Activated CD8-positive, alpha-beta memory T cell treated with anti-CD3 and anti-CD28 coated beads, Interleukin-2, amount 50 U/mL, for 24 hours (primary cell): Measurements from ENCODE around the gene KCTD8.
"Not testable (repeated sequence)": the region's sequence is repeated elsewhere in the genome, so short reads cannot be mapped to it uniquely, and the experiment has no call there.

Experiments
- DNase-seq: peaks from one replicate; pipeline ENCODE4 v3.0.0-alpha.2; 2020; ENCODE audit errors: extremely low read depth

The KCTD8 gene

DNA sequence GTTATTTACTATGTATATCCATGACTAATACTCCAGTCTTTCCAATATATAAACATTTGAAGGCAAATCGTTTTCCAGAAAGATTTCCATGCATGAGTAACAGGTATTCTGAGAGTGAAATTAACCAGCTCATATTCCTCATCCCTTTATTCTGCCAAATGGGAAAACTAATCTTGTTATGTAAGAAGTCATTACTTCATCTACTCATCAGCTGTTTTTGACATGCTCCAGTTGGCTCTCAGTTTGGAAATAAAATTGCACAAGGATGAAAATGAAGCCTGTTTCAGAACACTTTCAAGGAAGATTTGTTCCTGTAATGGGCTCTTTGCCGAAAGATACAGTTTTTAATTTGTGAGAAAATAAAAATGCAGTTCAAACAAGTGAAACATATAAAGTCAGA, 121.9 kb downstream of the KCTD8 start:
- no peak for DNase-seq

DNA sequence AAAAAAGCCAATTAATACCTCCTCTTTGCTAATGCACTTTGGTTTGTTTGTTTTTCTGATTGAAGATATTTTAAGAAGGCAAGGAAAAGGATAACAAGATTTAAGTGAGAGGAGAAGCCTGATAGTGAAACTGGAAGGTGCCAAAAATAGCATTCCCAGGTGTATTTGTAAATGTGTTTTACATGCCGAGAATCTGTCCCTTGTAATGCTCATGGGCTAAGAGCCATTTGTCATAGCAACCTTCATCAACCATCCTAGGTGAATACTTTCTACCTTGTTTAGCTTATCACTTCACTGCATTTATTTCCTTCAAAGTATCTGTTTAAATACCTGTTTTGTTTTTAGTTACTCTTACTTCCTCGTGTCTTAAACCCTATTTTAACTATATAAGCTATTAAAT, 127.8 kb downstream of the KCTD8 start:
- no peak for DNase-seq

DNA sequence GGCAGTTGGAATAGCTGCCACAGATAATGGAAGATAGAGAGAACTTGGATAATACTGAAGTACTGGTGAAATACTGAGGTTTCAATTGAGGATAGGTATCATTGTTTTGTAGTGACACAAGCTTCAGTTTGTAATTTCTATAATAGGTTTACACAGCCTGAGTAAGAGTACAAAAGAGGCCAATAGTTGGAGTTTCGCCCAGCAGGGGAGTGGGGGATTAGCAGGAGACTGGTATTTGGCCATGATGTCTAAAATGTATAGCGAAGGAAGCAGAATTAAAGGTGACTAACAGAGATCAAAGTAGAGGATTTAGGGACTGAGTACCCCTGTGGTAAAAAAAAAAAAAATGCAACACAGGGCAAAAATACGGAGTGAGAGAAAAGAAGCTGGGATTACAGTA, 129.5 kb downstream of the KCTD8 start:
- DNase-seq: no peak

DNA sequence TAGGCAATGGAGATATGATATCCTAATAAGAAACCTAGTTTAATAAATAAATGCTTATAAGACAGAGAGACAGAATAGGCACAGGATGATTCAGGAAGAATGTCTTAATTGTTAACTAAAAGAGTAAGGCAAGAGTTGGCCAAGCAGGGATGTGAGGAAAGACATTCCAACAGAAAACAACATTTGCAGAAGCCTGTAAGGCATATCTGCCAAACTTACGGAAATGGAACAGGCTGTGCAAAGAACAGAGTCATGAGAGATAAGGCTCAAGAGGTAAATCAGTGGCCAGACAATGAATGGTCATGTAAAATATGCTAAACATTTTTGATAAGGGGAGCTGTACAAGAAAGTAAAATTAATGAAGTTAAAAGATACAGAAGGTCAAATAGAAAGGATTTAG, 134.9 kb downstream of the KCTD8 start:
- DNase-seq: no peak

DNA sequence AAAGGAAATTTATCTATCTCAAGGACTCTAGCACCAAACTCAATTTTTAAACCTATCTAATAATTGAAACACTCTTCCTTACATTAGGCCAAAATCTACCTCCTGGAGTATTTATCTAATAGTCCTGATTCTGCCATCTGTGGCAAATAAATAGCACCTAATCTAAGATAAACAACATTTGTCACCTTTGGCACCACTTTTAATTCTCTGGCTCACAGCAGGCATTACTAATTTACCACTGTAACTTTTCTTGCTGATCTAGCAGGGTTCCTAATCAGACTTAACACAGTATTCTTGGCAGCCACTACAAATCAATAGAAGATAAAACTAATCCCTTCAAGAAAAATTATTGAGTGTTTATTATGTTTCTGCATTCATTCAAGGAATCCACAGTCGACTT, 161.1 kb downstream of the KCTD8 start:
- no peak for DNase-seq

DNA sequence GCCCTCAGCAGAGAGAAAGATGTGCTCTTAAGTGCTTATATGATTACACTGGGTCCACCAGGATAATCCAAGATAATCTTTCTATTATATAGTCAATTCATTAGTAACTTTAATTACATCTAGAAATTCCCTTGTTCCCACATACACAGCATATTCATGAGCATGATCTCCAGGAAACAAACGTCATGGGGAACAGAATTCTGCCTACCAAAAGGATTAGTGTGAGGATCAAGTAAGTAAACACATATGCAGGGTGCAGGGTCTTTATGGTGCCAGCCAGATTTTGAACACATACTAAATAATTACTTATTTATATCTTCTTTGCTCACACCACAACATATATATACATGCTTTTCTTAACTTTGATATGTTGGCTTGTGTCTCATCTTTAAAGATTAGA, 169.1 kb downstream of the KCTD8 start:
- DNase-seq: no peak

DNA sequence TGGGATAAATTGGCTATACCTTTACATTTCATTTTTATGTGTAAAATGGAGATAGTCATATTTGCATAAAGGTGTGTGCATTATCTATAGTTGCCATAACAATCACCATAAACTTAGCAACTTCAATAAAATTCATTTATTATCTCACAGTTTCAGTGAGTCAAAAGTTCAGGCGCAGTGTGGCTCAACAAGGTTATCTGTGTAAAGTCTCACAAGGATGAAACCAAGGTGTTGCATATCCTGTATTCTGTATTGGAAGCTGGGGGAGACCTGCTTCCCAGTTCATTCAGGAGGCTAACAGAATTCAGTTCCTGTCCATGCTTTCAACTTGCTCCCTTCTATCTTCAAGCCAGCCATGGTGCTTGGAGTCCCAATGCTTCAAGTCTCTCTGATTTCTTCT, 169.5 kb downstream of the KCTD8 start:
- DNase-seq: no peak

DNA sequence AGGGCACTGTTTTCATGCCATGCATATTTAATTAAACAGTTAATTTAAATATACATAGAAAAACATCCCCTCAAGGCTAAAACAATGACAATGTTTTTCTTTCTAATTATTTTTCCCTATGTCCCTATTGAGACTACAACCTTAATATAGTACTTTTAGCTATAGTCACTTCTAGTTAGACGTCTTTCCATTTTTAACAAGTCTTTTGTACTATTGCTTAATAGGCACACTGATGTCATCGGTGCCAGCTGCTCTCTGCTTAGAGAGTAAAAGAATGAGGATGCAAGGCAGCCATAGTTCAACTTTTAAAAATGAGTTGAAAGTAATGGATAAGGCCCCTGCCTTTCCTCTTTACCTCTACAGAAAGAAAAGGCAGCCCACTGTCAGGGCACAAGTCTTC, 191.1 kb downstream of the KCTD8 start:
- DNase-seq: no peak

DNA sequence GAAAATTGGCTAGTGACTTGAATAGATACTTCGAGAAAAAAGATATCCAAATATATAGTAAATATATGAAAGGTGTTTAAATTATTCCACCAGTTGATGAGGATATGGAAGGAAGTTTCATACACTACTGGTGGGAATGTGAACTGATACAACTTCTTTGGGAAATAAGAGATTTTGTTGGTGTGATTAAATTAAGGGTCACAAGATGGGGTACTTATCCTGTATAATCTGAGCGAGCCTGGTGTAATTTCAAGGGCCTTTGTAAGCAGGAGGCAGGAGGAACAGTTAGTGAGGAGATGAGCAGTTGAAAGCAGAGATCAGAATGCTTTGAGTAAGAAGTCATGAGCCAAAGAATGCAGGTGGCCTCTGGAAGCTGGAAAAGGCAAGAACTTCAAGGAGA, 192.2 kb downstream of the KCTD8 start:
- no peak for DNase-seq

DNA sequence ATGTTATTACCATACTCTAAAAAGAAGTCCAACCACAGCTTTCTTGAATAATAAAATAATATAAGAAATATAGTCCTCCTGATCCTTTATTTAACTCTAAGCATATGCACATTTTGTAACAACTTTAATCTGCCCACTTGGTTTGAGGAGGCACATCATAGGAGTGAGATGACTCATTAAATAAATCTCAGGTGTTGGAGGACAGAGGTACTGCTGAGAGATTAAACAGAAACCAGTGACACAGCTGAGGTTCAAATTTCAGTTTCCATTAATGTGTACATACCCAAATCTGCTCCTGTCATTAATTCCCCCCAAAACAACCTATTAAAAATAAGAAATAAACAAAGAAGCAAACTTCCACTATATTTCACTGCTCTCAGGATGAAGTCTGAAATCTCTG, 211.0 kb downstream of the KCTD8 start:
- no peak for DNase-seq

DNA sequence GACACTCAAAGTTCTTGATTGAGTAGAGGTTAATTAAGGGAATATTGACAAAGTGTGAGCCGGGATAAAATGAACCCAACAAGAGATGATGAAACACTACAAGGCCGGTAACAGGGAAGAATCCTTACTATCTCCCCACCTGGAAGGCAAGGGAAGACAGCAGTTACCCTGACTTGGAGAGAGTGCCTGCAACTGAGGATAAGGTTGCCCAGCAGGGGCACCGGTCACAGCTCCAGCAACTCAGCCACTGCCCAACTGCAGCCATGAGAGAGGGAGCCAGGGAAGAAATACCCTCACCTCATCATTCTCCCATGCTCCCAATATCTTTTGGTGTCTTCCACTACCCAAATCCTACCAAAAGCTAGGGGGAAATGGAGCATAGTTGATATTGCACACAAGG, 212.7 kb downstream of the KCTD8 start:
- no peak for DNase-seq

DNA sequence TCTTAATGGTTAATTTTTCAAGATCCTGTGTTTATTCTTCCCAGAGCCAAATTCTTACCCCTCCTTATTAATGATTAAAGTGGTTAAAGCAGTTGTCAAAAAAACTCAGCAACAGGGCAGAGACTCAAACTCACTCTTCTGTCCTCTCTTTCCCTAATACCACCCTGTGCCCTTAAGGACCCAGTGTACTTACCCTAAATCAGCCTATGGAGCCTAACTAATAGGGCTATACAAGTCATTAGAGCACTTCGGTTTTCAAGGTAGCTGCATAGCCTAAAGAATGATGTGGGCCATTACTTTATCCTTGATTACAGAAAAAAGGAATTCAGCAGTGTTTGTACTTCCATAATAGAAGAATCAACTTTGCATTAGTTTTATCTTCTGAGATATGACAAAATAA, 216.3 kb downstream of the KCTD8 start:
- DNase-seq: no peak

DNA sequence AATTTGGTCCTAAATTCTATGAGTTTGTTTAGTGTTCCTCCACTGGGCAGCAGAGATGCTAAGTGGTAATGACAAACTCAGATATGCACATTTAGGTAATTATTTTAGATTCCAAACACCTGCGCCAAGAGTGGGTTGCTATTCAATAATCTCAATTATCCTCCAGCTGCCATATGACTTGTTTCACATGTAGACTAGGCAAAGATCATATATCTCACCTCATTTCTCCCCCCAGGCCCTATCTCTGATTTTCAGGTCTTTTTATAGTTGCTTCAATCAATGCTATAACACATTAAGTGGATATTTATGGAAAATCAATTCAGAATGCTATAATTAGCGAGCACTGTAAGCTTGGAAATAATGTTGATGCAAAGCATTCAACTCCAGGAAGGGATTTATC, 217.6 kb downstream of the KCTD8 start:
- DNase-seq: no peak

DNA sequence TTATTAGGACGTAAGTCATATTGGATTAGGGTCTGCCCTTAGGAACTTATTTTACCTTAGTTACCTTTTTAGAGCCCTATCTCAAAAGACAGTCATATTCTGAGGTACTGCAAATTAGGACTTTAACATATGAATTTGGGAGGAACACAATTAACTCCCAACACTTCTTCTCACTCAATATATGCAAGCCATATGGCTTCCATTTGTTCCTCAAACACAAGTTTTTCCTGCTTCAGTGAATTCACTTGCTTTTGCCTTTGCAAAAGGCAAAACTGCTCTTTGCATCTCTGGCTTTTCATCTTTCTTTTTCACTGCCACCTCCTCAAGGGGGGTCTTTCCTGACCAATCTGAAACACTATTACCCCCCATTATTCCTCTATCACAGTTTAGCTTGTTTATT, 220.3 kb downstream of the KCTD8 start:
- DNase-seq: no peak

DNA sequence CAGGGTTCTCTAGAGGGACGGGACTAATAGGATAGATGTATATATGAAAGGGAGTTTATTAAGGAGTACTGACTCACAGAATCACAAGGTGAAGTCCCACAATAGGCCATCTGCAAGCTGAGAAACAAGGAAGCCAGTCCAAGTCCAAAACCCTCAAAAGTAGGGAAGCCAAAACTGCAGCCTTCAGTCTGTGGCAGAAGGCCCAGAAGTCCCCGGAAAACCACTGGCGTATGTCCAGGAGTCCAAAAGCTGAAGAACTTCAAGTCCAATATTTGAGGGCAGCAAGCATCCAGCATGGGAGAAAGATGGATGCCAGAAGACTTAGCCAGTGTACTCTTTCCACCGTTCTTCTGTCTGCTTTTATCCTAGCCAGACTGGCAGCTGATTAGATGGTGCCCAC, 227.2 kb downstream of the KCTD8 start:
- no peak for DNase-seq

DNA sequence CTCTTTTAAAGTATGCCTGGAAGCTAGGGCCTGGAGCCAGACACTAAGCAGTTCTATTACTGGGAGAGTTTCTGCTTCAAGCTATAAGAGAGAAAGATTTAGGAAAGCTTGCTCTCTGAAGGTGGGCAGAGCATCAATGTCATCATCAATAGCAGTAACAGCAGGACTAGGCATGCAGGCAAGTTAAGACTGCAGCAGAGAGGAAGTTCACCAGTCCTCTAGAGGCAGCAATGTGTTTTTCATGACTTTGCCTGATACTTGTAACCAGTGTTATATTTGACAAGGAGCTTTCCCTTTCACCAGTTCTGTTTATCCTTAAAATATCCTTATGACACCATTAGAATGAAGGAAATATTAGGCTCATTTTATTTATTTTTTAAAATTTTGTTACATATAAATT, 237.9 kb downstream of the KCTD8 start:
- no peak for DNase-seq

DNA sequence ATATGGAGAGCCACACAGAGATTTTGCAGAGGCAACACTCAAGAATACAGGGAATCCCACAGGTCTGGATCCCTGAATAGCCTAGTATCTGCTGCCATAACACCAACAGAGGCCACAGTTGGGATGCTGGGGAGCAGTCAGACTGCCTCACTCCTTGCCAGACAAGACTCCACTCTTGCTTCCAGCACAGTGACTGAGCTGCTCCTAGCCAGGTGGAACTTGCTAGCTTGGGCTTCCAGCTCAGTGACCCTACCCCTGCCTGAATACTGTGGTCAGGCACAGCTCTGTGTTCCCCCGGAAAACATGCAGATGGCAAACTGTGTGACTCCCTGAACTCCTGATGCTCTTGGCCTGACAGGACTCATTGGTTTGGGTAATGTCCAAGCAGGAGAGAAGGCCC, 251.8 kb downstream of the KCTD8 start:
- no peak for DNase-seq

DNA sequence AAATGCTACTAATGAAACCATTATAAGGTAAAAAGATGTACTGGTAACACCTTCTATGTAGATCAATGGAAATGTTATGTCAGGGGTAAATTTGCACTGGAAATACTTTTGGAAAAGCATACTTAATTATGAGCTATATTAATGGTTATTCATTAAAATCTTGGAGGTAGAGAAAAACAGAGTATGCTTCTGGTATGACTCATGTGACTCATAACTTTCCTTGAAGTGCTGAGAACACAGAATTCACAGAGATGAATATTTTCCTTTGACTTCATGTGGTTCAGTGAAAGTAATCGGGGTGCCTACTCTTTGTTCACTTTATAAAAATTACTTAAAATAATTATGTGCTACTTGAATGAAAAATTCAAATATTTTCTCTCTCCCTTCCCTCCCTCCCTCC, 254.2 kb downstream of the KCTD8 start:
- DNase-seq: no peak

DNA sequence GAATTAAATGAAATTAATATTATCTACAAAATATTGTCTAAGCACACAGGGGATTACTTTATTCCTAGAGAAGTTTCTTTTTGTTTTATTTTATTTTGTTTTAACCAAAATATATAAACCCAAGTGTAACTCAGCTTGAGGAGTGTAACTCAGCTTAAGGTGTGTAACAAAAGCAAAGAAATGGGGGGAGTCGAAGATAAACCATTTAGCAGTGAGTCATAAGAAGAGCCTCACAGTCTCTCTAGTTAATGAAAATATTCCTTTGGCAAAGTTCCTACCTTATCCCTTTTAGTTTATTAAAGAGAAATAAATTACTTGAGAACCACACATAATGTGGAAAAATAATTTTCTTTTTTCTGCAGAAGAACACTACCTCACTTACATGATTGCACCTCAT, 261.8 kb downstream of the KCTD8 start:
- DNase-seq: no peak

DNA sequence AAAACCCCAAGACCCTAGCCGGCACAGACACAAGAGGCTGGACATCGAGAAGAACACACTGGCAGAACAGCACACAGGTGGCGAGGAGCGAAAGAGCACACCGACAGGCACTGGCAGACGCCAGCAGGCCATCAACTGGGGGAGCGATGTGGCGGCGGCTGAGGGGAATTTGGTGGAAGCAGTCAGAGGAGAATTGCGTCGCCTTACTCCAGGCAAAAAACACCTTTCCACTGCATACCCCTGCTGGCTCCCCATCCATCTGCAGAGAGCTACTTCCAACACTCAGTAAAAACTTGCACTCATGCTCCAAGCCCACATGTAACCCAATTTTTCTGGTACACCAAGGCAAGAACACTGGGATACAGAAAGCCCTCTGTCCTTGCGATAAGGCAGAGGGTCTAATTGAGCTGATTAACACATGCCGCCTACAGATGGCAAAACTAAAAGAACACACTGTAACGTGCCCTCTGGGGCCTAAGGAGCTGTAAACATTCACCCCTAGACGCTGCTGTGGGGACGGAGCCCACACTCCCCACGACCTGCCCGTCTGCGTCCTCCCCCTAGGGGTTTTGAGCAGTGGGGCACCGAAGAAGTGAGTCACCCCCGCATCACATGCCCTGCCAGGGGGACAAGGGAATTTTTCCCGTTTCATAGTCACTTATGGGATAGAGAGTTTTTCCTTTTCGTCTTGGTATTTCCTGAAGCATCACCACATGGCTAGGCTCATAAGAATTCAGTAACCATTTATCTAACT, 262.3 kb downstream of the KCTD8 start:
- DNase-seq: no peak

DNA sequence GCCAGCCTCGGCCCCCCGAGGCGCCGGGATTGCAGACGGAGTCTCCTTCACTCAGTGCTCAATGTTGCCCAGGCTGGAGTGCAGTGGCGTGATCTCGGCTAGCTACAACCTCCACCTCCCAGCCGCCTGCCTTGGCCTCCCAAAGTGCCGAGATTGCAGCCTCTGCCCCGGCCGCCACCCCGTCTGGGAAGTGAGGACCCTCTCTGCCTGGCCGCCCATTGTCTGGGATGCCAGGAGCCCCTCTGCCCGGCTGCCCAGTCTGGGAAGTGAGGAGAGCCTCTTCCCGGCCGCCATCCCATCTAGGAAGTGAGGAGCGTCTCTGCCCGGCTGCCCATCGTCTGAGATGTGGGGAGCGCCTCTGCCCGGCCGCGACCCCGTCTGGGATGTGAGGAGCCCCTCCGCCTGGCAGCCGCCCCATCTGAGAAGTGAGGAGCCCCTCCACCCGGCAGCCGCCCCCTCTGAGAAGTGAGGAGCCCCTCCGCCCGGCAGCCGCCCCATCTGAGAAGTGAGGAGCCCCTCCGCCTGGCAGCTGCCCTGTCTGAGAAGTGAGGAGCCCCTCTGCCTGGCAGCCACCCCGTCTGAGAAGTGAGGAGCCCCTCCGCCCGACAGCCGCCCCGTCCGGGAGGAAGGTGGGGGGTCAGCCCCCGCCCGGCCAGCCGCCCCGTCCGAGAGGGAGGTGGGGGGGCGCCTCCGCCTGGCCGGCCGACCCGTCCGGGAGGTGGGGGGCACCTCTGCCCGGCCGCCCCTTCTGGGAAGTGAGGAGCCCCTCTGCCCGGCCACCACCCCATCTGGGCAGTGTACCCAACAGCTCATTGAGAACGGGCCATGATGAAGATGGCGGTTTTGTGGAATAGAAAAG, 266.9 kb downstream of the KCTD8 start:
- not testable (repeated sequence) for DNase-seq

DNA sequence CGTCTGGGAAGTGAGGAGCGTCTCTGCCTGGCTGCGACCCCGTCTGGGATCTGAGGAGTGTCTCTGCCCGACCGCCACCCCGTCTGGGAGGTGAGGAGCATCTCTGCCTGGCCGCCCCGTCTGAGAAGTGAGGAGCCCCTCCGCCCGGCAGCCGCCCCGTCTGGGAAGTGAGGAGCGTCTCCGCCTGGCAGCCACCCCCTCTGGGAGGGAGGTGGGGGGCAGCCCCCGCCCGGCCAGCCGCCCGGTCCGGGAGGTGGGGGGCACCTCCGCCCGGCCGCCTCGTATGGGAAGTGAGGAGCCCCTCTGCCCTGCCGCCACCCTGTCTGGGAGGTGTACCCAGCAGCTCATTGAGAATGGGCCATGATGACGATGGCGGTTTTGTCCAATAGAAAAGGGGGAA, 280.8 kb downstream of the KCTD8 start:
- DNase-seq: not testable (repeated sequence)

DNA sequence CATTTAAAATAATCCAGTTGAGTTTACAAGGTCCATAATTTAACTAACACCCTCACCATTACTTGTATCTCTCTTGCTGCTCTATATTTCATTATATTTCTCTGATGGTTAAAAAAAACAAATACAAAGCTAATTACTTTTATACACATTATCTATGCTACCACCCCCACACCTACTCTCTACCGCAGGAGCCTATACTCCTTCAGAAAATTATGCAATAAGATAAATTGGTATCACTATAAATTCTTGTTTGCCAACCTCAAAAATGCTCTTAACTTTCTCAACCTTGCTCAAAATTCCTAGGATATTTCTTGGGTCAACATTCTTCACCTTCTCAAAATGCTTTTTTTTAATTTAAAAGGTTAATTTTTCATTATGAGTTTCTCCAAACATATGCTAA, 282.7 kb downstream of the KCTD8 start:
- no peak for DNase-seq
